ENCODE data around the gene DOCK3. TPM values are rescaled to one million over a fixed set of nuclear protein-coding genes. Genes with fewer than 3 reads are reported as not detected.

Gene DOCK3
- total and polyA plus RNA-seq, 10 of the 15 experiments (the other 5 are each of a cell fraction or from before 2014, with no cell fraction given), result 0.02 to 0.52 (median 0.04) TPM; not detected in 5

DNA sequence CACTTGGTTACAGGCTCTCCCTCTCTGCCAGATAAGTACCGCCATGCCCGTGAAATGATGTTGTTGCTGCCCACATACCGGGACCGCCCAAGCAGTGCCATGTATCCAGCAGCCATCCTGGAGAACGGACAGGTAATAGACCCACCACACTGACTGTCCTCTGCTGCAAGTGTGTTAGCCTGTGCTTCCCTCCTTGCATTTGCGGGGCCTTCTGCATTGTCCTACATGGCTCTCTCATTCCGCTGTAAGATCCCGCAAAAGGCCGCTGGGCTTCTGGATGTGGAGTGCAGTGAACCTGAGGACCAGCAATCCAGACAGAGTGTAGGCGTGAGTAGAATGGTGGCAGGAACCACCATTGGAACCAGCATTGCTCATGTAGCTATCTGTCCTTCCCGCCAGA is 699.7 kb downstream of the DOCK3 start:
- ATAC-seq (no peak), FAIRE-seq (no peak), DNase-seq (ENCODE audit: low read depth, low spot score) (no peak)
- ChIA-PET POLR2A (no interaction called here), CTCF (interaction anchor here (0.6 kb wide), 1 partner anchor 410 kb away, joined by 3 read pairs; no protein-coding TSS in a partner anchor), RAD21 (ENCODE audit: unreplicated experiment) (no interaction called here), SMC1A (ENCODE audit: uncharacterized antibody, unreplicated experiment) (no interaction called here)
- Histone ChIP-seq H2AFZ (ENCODE audit: control insufficient read depth, low read depth, low read length) (no peak overlapping the region), H3K27me3 (replicated peaks in 1 of 2; ENCODE audit: control insufficient read depth in 2 of 2, insufficient read depth in 2 of 2, low read length in 1 of 2) (no peaks in the 10 kb centered on the region; a peak in 1 of 4 replicates), H3K4me2 (ENCODE audit: control insufficient read depth, insufficient read depth) (no peak overlapping the region), H3K36me3 (ENCODE audit: control insufficient read depth in 2 of 2, insufficient read depth in 2 of 2, low read length in 1 of 2) (no peaks in the 10 kb centered on the region), H3K9ac (ENCODE audit: control insufficient read depth, insufficient read depth, low read length) (no peak overlapping the region), H4K20me1 (ENCODE audit: control insufficient read depth, insufficient read depth) (no peaks in the 10 kb centered on the region), H3K79me2 (ENCODE audit: control insufficient read depth, insufficient read depth, low read length) (no peaks in the 10 kb centered on the region), H3K9me3 (replicated peaks; ENCODE audit: control insufficient read depth, insufficient read depth, low read length) (no peaks in the 10 kb centered on the region), H3K4me1 (ENCODE audit: control insufficient read depth, insufficient read depth, low read length) (no peaks in the 10 kb centered on the region), H3K4me3 (no peak overlapping the region), H3K27ac (ENCODE audit: control insufficient read depth, insufficient read depth) (no peak overlapping the region)
- intact Hi-C loops (cut with micrococcal nuclease; ENCODE audit: unreplicated experiment), result no loop called here
- in situ Hi-C loops (cut with MboI), result no loop called here
- no TSS peak for BruUV-seq (replicated peaks)
- 74% methylated on average over 11 of the region's 11 CpGs for WGBS (ENCODE audit: insufficient coverage, insufficient replicate concordance, low lambda C conversion rate, missing lambda C conversion rate)
- TF ChIP-seq SMAD1 (IDR thresholded peaks at IDR 0.05; ENCODE audit: low read depth, partially characterized antibody) (no peak), NBN (IDR thresholded peaks at IDR 0.05) (no peak), BCL11A (IDR thresholded peaks at IDR 0.05; ENCODE audit: low read depth, low read length) (no peak), POLR2AphosphoS2 (IDR thresholded peaks at IDR 0.05; ENCODE audit: low read depth, low read length) (no peak), SMAD5 (IDR thresholded peaks at IDR 0.05; ENCODE audit: low read depth) (no peak), ZBED1 (IDR thresholded peaks at IDR 0.05; ENCODE audit: borderline replicate concordance) (no peak), BACH1 (IDR thresholded peaks at IDR 0.05; ENCODE audit: borderline replicate concordance) (no peak), RFX5 (IDR thresholded peaks at IDR 0.05; ENCODE audit: low read depth, low read length) (no peak), KDM1A (IDR thresholded peaks at IDR 0.05; ENCODE audit: borderline replicate concordance) (no peak)
- TF ChIP-seq, protein P1, sequence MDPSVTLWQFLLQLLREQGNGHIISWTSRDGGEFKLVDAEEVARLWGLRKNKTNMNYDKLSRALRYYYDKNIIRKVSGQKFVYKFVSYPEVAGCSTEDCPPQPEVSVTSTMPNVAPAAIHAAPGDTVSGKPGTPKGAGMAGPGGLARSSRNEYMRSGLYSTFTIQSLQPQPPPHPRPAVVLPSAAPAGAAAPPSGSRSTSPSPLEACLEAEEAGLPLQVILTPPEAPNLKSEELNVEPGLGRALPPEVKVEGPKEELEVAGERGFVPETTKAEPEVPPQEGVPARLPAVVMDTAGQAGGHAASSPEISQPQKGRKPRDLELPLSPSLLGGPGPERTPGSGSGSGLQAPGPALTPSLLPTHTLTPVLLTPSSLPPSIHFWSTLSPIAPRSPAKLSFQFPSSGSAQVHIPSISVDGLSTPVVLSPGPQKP (IDR thresholded peaks at IDR 0.05; ENCODE audit: low read depth, low read length), result no peak
- TF ChIP-seq, protein P2, sequence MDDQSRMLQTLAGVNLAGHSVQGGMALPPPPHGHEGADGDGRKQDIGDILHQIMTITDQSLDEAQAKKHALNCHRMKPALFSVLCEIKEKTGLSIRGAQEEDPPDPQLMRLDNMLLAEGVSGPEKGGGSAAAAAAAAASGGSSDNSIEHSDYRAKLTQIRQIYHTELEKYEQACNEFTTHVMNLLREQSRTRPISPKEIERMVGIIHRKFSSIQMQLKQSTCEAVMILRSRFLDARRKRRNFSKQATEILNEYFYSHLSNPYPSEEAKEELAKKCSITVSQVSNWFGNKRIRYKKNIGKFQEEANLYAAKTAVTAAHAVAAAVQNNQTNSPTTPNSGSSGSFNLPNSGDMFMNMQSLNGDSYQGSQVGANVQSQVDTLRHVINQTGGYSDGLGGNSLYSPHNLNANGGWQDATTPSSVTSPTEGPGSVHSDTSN (IDR thresholded peaks at IDR 0.05; ENCODE audit: insufficient replicate concordance, low read depth, low read length), result no peak
- TF ChIP-seq, protein P3, sequence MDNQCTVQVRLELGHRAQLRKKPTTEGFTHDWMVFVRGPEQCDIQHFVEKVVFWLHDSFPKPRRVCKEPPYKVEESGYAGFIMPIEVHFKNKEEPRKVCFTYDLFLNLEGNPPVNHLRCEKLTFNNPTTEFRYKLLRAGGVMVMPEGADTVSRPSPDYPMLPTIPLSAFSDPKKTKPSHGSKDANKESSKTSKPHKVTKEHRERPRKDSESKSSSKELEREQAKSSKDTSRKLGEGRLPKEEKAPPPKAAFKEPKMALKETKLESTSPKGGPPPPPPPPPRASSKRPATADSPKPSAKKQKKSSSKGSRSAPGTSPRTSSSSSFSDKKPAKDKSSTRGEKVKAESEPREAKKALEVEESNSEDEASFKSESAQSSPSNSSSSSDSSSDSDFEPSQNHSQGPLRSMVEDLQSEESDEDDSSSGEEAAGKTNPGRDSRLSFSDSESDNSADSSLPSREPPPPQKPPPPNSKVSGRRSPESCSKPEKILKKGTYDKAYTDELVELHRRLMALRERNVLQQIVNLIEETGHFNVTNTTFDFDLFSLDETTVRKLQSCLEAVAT (IDR thresholded peaks at IDR 0.05), result no peak
- TF ChIP-seq, protein P4, sequence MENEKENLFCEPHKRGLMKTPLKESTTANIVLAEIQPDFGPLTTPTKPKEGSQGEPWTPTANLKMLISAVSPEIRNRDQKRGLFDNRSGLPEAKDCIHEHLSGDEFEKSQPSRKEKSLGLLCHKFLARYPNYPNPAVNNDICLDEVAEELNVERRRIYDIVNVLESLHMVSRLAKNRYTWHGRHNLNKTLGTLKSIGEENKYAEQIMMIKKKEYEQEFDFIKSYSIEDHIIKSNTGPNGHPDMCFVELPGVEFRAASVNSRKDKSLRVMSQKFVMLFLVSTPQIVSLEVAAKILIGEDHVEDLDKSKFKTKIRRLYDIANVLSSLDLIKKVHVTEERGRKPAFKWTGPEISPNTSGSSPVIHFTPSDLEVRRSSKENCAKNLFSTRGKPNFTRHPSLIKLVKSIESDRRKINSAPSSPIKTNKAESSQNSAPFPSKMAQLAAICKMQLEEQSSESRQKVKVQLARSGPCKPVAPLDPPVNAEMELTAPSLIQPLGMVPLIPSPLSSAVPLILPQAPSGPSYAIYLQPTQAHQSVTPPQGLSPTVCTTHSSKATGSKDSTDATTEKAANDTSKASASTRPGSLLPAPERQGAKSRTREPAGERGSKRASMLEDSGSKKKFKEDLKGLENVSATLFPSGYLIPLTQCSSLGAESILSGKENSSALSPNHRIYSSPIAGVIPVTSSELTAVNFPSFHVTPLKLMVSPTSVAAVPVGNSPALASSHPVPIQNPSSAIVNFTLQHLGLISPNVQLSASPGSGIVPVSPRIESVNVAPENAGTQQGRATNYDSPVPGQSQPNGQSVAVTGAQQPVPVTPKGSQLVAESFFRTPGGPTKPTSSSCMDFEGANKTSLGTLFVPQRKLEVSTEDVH (IDR thresholded peaks at IDR 0.05; ENCODE audit: low read depth, partially characterized antibody), result no peak
- TF ChIP-seq, protein P5, sequence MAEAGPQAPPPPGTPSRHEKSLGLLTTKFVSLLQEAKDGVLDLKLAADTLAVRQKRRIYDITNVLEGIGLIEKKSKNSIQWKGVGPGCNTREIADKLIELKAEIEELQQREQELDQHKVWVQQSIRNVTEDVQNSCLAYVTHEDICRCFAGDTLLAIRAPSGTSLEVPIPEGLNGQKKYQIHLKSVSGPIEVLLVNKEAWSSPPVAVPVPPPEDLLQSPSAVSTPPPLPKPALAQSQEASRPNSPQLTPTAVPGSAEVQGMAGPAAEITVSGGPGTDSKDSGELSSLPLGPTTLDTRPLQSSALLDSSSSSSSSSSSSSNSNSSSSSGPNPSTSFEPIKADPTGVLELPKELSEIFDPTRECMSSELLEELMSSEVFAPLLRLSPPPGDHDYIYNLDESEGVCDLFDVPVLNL (IDR thresholded peaks at IDR 0.05; ENCODE audit: low read depth, low read length), result no peak
